Measurements from ENCODE around the gene SEL1L. TPM values are rescaled to one million over a fixed set of nuclear protein-coding genes. Genes with fewer than 3 reads are reported as not detected.

Gene SEL1L
- polyA plus RNA-seq, 1 donor from 2014 or later = 39.7 TPM

GRCh38 chr14:81484120-81484519 lies 49.5 kb downstream of the SEL1L start:
- Histone ChIP-seq H3K9ac (ENCODE audit: low read length) (no peak overlapping the region), H2AFZ (ENCODE audit: low read depth, low read length) (no peak overlapping the region), H3K36me3 (ENCODE audit: insufficient read depth, low read length) (no peaks in the 10 kb centered on the region), H3K79me2 (replicated peaks; ENCODE audit: insufficient read depth, low read length) (no peaks in the 10 kb centered on the region), H3K9me2 (ENCODE audit: insufficient read depth, low read length) (no peaks in the 10 kb centered on the region), H3K4me2 (ENCODE audit: low read length) (no peak overlapping the region), H3K27ac (ENCODE audit: low read length) (no peak overlapping the region), H3K9me3 (ENCODE audit: low read length) (no peaks in the 10 kb centered on the region), H3K27me3 (ENCODE audit: insufficient read depth, low read depth, low read length) (no peaks in the 10 kb centered on the region), H3F3A (ENCODE audit: insufficient read depth, low read length, poor library complexity, severe bottlenecking) (no peaks in the 10 kb centered on the region), H4K20me1 (ENCODE audit: insufficient read depth) (no peaks in the 10 kb centered on the region), H3K4me3 (ENCODE audit: low read length) (no peak overlapping the region)
- TF ChIP-seq MXI1 (conservative IDR thresholded peaks at IDR 0.05; ENCODE audit: poor library complexity, severe bottlenecking) (no peak), EP300 (conservative IDR thresholded peaks at IDR 0.05; ENCODE audit: poor library complexity, severe bottlenecking) (no peak), POLR2AphosphoS5 (IDR thresholded peaks at IDR 0.05) (no peak), REST (IDR thresholded peaks at IDR 0.05; ENCODE audit: borderline replicate concordance) (no peak), SMC3 (conservative IDR thresholded peaks at IDR 0.05; ENCODE audit: poor library complexity) (no peak), EZH2 (IDR thresholded peaks at IDR 0.05; ENCODE audit: borderline replicate concordance, insufficient read depth, low read length, poor library complexity, severe bottlenecking) (no peak), TAF1 (IDR thresholded peaks at IDR 0.05; ENCODE audit: low read depth) (no peak), RAD21 (conservative IDR thresholded peaks at IDR 0.05) (no peak)
- TF ChIP-seq, protein P1, sequence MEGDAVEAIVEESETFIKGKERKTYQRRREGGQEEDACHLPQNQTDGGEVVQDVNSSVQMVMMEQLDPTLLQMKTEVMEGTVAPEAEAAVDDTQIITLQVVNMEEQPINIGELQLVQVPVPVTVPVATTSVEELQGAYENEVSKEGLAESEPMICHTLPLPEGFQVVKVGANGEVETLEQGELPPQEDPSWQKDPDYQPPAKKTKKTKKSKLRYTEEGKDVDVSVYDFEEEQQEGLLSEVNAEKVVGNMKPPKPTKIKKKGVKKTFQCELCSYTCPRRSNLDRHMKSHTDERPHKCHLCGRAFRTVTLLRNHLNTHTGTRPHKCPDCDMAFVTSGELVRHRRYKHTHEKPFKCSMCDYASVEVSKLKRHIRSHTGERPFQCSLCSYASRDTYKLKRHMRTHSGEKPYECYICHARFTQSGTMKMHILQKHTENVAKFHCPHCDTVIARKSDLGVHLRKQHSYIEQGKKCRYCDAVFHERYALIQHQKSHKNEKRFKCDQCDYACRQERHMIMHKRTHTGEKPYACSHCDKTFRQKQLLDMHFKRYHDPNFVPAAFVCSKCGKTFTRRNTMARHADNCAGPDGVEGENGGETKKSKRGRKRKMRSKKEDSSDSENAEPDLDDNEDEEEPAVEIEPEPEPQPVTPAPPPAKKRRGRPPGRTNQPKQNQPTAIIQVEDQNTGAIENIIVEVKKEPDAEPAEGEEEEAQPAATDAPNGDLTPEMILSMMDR (IDR thresholded peaks at IDR 0.05; ENCODE audit: poor library complexity, severe bottlenecking) = no peak

GRCh38 chr14:81480741-81481140 lies 52.9 kb downstream of the SEL1L start:
- no peaks in the 10 kb centered on the region for H3K9me2 ChIP-seq (ENCODE audit: insufficient read depth, low read length)
- no peaks in the 10 kb centered on the region for H3F3A ChIP-seq (ENCODE audit: insufficient read depth, low read length, poor library complexity, severe bottlenecking)
- H3K4me3 ChIP-seq (ENCODE audit: low read length) = no peak overlapping the region
- H2AFZ ChIP-seq (ENCODE audit: low read depth, low read length) = no peak overlapping the region
- no peak overlapping the region for H3K27ac ChIP-seq (ENCODE audit: low read length)
- no peaks in the 10 kb centered on the region for H4K20me1 ChIP-seq (ENCODE audit: insufficient read depth)
- H3K9ac ChIP-seq (ENCODE audit: low read length) = no peak overlapping the region
- H3K79me2 ChIP-seq (replicated peaks; ENCODE audit: insufficient read depth, low read length) = no peaks in the 10 kb centered on the region
- no peaks in the 10 kb centered on the region for H3K9me3 ChIP-seq (ENCODE audit: low read length)
- H3K27me3 ChIP-seq (ENCODE audit: insufficient read depth, low read depth, low read length) = no peaks in the 10 kb centered on the region
- H3K4me2 ChIP-seq (ENCODE audit: low read length) = no peak overlapping the region
- H3K36me3 ChIP-seq (ENCODE audit: insufficient read depth, low read length) = peaks cover 11% of the 10 kb centered on the region
- TF ChIP-seq SMC3 (conservative IDR thresholded peaks at IDR 0.05; ENCODE audit: poor library complexity) (no peak), EZH2 (IDR thresholded peaks at IDR 0.05; ENCODE audit: borderline replicate concordance, insufficient read depth, low read length, poor library complexity, severe bottlenecking) (no peak)
- TF ChIP-seq, protein P1 (IDR thresholded peaks at IDR 0.05; ENCODE audit: poor library complexity, severe bottlenecking) = no peak
